A549 (cell line): ENCODE results near the gene LRRC8C.

ENCODE experiments used
- BHLHE40 ChIP-seq: IDR thresholded peaks from 2 replicates; pipeline ENCODE4 v1.6.1; 2012; ENCODE audit warnings: low read depth, low read length, inconsistent platforms
- CHD4 ChIP-seq: fragments of 200-600 bp; sonication (generic); IDR thresholded peaks from 2 replicates; pipeline ENCODE4 v1.6.1; 2016; ENCODE audit warnings: antibody characterized with exemption, mild to moderate bottlenecking, borderline replicate concordance
- CTCF ChIP-seq: fragments of >200 bp; sonication (Bioruptor Twin); formaldehyde crosslinking; IDR thresholded peaks from 3 replicates; pipeline ENCODE4 v1.5.1; 2016
- ESRRA ChIP-seq: fragments of 150-350 bp; IDR thresholded peaks from 2 replicates; pipeline ENCODE4 v1.6.1; 2014; ENCODE audit warnings: mild to moderate bottlenecking, low read length, borderline replicate concordance
- HOXA7 ChIP-seq: fragments of 250-450 bp; sonication (Bioruptor Pico); IDR thresholded peaks from 2 replicates; pipeline ENCODE4 v1.5.0; 2020; ENCODE audit warnings: mild to moderate bottlenecking, moderate library complexity
- MAZ ChIP-seq: fragments of 150-350 bp; IDR thresholded peaks from 2 replicates; pipeline ENCODE4 v1.6.1; 2014; ENCODE audit warnings: antibody characterized with exemption, low read depth, low read length, borderline replicate concordance
- POLR2A ChIP-seq: IDR thresholded peaks from 2 replicates; pipeline ENCODE4 v1.6.1; 2012; ENCODE audit warnings: mild to moderate bottlenecking, low read length
- POLR2AphosphoS2 ChIP-seq: conservative IDR thresholded peaks from 2 replicates; pipeline ENCODE4 v1.6.1; 2012; ENCODE audit warnings: low read length, improper control_type of control experiment, inconsistent platforms
- REST ChIP-seq: fragments of 200-600 bp; sonication (generic); IDR thresholded peaks from 2 replicates; pipeline ENCODE4 v1.6.1; 2016; ENCODE audit warnings: antibody characterized with exemption, mild to moderate bottlenecking, moderate library complexity
- RFX5 ChIP-seq: fragments of 450-650 bp; IDR thresholded peaks from 2 replicates; pipeline ENCODE4 v1.7.1; 2014; ENCODE audit warnings: antibody characterized with exemption, mild to moderate bottlenecking, moderate library complexity

DNA sequence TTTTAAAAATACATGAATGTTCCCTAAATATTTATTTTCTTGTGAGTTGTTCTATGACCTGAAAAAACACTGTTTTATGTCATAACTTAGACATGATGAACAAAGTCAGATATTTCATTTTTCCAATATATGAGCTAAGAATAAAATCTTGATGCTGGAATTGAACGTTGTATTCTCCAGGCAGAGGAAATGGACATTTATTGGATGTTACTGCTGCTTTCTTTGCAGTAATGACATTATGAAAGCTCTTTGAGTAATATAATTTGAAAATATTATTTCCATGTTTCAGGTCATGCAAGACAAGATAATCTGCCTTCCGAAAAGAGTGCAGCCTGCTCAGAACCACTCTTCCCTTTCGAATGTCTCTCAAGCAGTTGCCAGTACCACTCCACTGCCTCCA is 79.5 kb downstream of the LRRC8C start:
- TF ChIP-seq ESRRA (no peak), POLR2AphosphoS2 (no peak), RFX5 (no peak), POLR2A (no peak), CTCF (no peak), HOXA7 (CRISPR knock-in tag) (no peak), BHLHE40 (no peak), MAZ (no peak), REST (no peak), CHD4 (no peak)
